DMS53 (cell line): ENCODE results near the gene SCD.

Source experiments
- DNase-seq: peaks from one replicate; lab custom pipeline; 2025; lab: John Stamatoyannopoulos, UW

SCD gene

DNA sequence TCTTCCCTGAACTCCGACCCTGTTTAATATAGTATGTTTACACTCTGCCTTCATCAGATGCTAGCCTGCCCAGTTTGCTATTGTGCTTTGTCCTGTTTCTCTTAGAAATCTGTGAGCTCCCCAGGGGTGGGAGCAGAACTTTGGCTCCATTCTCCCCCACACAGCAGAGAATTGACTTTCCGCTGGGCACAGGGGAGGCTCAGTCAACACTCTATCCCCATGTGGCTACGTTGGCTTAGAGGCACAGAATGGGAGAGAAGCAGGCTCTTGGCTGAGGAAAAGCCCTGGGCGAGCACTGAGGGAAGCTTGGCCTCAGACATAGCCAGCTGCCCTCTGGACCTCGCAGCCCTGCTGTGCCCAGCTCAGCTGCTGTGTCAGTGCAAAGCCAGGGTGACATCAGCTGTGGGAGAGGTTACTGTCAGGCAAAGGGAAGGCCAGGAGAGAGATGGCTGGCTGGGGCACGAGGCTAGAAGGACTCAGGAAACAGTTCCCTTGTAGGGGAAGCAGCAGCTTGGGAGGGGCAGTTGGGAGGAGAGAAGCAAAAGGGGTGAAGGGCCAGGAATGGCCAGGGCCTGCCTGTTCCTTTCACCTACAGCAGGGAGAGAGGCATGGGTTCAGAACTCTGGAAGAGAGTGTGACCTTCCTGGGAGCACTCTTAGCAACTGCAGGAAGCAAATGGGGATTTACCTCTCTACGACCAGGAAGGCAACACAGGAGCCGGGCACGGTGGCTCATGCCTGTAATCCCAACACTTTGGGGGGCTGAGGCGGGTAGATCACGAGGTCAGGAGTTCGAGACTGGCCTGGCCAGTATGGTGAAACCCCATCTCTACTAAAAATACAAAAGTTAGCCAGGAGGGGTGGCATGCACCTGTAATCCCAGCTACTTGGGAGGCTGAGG lies 5.8 kb upstream of the SCD start:
- DNase-seq, result peak; percentile 88

DNA sequence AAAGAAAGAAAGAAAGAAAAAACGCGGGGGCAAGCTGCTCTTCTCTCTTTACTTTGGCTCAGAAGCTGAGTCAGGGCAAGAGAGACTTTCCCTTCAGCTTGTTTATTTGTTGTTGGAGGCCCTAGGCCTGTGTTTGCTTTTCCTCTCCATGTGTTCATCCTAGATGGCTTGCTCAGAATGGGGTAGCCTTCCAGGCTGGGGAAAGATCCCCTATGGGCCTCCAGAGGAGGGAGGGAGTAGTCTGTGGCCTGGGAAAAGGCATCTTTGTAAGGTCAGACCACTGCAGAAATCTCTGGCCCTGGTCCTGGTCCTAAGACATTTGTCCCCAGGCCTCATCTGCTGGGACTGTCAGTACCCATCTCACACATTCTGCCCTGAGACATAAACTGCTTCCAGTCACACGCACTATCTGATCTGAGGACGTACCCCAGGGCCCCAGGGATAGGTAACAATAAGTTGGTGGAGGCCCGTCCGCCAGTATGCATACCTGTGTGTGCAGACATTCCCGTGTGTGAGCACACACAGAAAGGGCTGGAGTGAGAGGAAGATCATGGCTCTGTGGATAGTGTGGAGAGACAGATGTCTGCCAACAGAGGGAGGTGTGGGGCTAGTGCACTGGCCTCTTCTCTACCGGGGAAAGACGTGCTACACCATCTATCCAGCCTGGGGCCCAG lies 4.9 kb upstream of the SCD start:
- peak; percentile 91 for DNase-seq

DNA sequence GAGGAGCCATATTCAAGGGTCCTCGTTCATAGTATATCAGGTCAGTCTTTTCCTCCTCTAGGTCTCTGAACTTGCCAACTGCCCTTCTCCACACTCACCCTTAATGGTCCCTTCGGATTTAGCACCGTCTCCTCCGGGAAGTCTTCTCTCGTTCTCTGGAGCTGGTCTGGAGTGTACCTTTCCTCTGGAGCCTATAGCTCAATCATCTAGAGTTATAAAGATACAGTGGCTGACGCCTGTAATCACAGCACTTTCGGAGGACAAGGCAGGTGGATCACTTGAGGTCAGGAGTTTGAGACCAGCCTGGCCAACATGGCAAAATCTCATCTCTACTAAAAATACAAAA lies 4.4 kb upstream of the SCD start:
- DNase-seq, result no peak

DNA sequence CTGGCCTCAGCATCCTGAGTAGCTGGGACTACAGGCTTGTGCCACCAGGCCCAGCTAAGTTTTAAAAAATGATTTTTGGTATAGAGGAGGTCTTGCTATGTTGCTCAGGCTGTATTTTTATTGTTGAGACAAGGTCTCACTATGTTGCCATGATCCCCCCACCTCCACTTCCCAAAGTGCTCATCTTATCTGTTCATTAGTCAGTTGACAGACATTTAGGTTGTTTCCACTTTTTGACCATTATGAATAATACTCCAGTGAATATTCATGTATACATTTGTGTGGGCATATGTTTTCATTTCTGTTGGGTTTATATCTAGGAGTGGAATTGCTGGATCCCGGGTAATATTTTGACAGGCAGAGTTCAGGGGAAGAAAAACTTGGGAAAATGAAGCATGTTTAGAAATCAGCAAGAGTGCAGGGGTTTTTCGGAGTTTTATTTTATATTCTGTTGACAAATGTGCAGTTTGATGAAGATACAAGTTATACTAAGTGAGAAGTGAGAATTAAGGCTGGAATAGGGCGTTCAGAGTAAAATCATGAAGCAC lies 2.7 kb upstream of the SCD start:
- no peak for DNase-seq

DNA sequence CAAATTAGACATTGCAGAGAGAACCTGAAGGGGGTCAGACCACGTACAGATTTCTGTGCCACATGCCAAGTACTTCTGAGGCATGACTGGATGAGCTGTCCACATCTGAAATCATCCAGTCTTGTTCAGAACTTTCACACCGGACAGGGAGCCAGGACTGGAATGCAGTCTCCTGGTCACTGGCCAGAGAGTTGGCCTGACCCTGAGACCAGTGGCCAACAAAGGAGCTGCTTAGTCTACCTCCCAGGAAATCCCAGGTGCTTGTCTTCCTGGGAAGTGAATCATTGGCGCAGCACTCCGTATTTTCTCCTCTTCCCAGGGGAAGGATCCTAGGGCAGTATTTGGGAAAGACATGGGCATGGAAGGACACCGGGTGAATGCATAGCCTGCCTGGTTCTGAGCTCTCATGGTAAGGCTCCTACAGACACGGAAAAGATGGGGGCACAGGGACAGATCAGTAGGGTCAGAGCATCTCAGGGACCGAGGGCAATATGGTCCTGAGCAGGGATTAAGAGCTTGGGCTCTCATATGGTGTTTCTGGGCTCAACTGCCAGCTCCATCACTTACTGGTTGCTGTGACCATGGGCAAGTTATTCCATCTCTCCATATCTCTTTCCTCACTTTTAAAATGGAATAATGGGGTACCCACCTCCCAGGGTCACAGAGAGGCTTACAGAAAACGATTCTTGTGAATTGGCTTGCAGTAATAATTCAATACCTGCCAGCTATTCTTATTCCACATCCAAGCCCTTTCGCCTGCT lies 1.3 kb upstream of the SCD start:
- no peak for DNase-seq

DNA sequence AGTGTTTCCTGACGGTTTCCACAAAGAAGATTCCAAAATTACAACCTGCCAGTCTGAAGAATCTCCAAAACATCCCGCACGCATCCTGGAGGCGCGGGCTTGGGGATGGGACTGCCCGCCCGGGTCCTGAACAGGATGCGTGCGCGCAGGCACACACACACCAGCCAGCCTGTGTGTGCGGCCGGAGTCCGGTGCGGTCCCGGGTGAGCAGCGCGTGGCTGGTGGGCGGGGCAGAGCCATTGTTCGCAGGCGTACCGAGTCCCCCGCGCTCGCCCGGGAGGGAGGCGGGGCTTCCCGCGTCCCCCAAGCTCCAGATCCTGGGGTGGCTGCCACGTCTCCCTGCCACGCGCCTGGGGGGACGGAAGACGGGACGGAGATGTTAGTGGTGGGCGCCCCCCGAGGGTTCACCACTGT lies 675 bp upstream of the SCD start:
- peak; percentile 82 for DNase-seq

DNA sequence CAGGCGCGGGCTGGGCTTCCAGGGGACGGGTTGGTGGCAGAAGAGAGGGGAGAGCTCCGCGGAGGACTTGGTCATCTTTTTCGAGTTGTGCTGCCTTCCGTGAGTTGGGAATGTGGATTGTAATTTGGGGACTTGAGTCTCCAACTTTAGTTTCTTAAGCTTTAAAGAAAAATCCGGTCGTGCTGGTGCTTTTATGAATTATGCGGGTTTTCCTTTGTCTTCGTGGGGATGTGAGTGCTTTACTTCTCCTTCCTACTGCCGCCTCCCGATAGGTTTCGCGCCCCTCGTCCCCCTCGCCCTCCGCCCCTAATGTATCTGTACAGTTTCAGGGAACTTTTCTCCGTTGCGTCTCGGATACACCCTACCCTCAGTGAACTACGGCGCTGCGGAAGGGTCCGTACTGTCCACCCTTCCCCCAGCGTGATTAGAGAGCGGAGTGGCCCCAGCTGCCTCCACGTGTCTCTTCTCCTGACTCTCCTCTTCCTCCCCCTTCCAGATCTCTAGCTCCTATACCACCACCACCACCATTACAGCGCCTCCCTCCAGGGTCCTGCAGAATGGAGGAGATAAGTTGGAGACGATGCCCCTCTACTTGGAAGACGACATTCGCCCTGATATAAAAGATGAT lies 649 bp downstream of the SCD start:
- peak; percentile 48 for DNase-seq

DNA sequence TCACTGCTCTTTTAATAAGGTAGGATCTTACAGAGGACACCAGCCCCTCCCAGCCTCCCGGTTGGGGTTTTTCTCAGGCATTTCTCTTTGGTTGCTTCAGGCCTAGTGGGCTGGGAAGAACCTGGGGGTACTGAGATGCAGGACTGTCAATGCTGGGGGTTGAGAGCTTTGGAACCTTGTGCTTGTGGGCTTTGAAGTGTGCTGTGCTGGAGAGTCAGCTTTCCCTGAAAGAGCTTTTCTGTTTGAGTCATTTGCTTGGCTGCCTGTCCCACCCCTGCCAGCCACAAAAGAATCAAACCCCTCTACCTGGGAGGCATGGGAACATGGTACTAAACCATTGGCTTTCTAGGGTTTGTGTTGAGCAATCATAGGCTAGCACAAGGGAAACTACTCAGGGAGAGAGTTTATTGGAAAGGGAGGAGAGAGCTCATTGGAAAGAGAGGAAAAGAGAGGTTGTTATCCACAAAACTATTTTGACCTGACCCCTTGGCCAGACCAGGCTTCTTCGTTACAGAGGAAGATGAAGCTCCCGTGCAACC lies 1.4 kb downstream of the SCD start:
- no peak for DNase-seq

DNA sequence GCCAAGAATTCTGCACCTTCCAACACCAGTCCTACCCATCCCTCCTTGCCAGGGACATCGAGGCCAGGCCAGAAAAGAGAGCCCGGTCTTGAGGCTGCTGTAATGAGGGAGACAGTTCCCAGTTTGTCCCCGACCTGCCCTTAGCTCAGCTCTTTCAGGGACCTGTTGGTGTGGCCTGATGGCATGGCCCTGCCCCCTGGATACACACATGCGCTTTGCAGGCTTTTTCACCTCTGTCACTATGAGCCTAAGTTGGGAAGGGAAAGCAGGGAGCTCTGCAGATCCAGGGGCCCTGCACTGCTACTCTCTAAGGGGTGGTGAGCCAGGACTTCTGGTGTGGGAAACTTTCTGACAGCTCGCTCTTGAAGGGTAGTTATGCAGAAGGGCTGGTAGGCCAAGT lies 2.1 kb downstream of the SCD start:
- DNase-seq, result no peak

DNA sequence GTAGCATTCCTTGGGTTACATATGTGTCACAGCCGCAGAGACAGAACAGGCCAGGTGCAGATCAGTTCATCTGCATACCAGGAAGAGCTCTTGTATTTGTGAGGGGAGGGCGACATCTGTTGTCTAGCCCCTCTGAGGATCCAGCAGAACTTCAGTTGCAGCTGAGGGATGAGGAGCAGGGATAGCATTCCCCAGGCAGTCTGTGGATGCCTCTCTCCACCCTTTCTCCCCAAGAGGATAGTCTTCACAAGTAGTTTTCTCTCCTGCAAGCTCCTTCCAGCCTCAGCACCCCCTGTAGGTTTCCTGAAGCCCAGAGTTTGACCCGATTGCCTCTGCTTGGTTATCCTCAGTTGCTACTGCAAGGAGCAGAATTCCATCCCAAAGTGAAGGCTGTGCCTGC lies 2.6 kb downstream of the SCD start:
- no peak for DNase-seq

DNA sequence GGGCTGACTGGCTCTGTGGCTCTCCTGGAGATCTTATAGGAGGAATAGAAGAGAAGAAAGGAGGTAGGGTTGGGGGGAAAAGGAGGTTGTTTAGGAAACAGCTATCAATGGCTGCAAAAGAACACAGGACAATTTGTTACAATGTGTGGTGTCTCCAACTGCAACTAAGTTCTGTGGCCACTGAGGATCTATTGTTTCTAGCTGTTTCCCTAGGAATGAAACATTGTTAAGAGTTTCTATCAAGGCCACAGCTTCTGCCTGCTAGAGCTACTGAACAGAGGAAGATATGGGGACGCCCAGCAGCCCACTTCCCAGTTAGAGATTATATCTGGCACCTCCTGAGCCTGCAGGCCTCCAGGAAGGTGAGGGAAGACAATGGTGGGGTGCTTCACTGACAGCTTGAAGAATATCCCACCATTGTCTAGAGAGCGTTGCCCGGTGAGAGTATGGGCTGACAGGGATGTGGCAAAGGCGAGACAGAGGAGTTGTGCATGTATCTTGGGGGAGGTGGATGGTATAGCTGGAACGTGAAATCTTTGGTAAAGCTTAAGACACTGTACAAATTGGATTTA lies 4.0 kb downstream of the SCD start:
- DNase-seq, result no peak

DNA sequence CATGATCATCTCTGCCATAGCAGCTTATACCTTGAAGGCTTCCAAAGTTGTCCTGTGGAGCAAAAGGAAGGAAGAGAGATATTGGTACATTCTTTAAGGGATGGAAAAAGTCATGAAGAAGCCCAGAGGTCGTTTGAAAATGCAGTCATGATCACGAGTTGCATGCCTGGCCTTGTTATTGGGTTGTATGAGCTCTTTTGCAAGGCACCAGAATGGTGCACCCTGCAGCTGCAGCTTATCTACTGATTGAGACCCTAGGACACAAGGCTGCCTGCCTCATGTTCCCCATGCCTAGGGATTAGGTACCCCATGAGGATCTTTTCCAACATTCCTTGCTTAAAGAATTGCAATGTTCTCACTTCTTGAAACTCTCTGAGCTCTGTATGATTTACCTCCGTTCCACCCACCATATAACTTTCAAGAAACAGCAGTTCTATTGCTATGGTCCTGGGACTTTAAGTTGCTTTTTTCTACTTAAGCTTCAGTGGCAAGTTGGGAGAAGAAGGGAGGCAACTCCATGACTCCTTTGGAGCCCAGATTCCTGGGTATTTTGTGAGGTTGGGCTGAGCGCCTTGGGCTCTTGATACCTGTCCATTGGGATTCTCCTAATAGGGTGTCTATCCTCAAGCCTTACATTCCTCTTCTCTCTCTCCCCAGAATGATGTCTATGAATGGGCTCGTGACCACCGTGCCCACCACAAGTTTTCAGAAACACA lies 6.9 kb downstream of the SCD start:
- DNase-seq, result no peak

DNA sequence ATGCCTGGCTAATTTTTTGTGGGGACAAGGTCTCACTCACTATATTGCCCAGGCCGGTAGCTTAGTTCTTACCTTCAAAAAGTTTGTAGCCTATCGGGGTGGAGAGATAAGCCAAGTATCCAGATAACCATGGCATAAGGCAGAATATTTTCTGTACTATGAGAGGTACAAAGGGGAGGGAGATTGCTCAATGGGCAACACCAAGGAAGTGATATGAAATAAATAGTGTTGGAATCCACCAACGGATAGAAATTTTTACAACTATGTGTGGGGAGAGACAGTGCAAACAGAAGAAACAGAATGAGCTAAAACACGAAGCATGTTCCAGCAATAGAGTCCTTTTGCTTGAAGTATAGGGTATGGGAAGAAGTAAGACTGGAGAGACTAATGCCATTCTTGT lies 8.1 kb downstream of the SCD start:
- DNase-seq, result no peak

DNA sequence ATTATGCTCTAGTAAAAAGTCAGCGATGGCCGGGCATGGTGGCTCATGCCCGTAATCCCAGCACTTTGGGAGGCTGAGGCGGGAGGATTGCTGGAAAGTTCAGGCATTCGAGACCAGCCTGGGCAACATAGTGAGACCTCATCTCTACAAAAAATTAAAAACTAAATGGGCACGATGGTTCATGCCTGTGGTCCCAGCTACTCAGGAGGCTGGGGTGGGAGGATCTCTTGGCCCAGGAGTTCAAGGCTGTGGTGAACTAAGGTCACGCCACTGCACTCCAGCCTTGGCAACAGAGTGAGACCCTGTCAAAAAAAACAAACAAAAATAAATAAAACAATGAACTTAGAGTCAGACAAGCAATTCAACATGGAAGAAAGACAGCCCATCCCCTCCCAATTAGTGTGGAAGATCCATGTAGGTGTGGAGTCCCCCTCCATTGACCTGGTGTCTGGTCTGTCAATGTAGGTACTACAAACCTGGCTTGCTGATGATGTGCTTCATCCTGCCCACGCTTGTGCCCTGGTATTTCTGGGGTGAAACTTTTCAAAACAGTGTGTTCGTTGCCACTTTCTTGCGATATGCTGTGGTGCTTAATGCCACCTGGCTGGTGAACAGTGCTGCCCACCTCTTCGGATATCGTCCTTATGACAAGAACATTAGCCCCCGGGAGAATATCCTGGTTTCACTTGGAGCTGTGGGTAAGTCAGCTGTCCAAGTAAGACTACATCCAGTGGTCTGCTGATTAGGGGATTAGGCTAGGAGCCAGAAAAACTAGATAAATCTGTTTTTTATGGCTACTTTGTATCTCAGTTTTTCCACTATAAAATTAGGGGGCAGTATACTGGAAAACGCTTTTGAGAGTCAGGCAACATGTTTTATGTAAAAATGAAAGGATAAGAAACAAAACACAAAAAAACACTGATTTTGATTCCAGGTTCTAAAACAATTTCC lies 9.3 kb downstream of the SCD start:
- DNase-seq, result no peak

DNA sequence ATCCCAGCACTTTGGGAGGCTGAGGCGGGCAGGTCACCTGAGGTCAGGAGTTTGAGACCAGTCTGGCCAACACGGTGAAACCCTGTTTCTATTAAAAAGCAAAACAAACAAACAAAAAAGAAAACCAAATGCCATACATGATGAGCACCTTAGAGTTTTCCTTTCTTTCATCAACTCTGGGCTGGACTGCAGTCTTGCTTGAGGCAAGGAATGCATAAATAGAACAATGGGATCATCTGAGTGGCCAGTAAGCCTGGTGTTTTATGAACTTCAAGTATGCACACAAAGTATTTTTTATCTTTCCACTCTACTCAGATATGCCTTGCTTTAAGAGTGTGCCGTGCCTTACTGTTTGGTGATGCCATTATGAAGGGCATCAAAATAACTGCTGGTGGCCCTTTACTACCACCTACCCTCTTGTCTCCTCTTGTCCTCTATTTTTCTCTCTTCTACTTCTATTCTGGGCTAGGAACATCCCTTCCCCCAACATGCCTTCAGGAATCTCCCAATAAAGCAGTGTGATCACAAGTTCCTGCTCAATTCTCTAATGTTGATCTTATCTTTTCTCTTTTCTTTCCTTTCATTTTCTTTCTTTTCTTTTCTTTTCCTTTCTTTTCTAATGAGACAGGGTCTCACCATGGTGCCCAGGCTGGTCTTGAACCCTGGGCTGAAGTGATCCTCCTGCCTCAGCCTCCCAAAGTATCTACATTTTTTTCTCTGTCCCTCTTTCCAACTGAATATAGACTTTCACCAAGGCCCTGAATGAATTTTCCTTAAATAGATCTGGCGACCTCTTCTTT lies 10.2 kb downstream of the SCD start:
- no peak for DNase-seq

DNA sequence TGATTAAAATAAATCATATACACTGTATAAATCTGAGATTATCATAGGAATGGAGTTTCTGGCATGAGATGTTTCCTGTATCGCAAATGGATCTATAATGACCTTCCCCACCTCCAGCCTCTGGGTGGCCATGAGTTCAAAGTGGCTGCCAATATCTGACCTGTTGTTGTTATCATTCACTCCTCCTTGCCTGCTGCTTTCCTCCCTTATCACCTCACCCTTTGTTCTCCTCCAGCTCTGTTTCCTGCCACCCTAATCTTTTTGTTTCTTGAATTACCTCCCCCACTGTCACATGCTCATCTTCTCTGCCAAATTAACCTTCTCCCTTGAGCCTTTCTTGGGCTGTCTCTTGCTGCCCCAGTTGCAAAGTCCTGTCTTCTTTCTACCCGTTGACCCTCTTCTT lies 12.0 kb downstream of the SCD start:
- no peak for DNase-seq

DNA sequence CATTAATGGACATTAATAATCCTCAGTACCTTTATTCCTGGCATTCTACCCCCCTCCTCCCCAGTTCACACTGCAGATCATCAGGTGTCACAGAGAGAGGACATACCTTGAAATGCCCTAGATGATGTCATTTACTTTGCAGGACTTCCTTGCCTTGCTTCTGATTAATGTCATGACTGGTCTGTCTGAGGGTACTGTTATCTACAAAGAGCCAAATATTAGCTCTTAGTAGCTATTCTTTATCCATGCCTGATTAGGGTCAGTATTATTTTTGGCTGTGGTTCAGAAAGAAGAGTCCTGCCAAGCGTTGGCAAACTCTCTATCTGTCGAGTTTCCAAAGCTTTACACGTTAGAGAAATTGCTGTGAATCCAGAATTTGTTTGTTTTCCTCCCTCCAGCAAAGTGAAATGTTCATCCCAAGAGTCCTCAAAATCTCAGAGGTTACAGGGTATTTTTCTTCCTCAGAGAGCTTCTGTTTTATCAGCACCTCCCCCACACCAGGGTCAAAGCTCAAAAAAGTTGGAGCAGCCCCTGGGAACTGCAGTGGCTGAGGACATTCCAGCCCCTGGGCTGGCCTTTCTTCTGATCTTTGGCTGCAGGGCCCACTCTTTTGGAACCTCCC lies 12.6 kb downstream of the SCD start:
- DNase-seq, result no peak

DNA sequence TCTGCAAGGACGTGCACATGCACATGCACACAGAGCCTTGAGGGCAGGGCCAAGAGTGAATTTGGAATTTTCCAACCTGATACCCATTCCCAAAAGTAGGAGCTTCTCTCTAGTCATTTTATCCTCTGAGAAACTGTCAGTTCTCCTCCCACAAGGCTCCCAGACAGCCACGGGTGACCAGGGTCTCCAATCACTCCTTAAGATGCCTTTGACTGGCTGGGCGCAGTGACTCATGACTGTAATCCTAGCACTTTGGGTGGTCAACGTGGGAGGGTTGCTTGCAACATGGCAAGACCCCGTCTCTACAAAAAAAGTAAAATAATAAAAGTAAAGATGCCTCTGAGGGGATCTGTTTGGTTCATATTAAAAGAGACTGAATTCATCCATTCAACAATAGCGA lies 13.2 kb downstream of the SCD start:
- DNase-seq, result no peak
